ENCODE results near the gene HIGD1A. TPM values are rescaled to one million over a fixed set of nuclear protein-coding genes. Genes with fewer than 3 reads are reported as not detected.

HIGD1A gene
- total RNA-seq, 1 donor from 2014 or later = 150 TPM

- TF ChIP-seq EZH2 (IDR thresholded peaks at IDR 0.05; ENCODE audit: insufficient read depth, low read length) (no peak), CTCF (IDR thresholded peaks at IDR 0.05; ENCODE audit: insufficient read depth, low read depth, low read length) (no peak)
- no peaks in the 10 kb centered on the region for H3K4me1 ChIP-seq (ENCODE audit: insufficient read depth, low read length)
- H3K36me3 Mint-ChIP-seq (ENCODE audit: low read depth, unreplicated experiment) = no peaks in the 10 kb centered on the region
- no peak overlapping the region for H3K27ac Mint-ChIP-seq (ENCODE audit: unreplicated experiment)
- H3K9ac ChIP-seq (ENCODE audit: low read length) = no peak overlapping the region
- no peak overlapping the region for H3K4me3 ChIP-seq (ENCODE audit: insufficient read depth, low read depth, low read length)
- no peak overlapping the region for H3K4me2 ChIP-seq (ENCODE audit: low read length)
- H3K27me3 ChIP-seq (ENCODE audit: insufficient read depth, low read length) = no peaks in the 10 kb centered on the region
- no peak for FAIRE-seq
- H3K4me1 Mint-ChIP-seq (ENCODE audit: low read depth, unreplicated experiment) = peaks cover 2% of the 10 kb centered on the region
- no peak overlapping the region for H3K4me3 Mint-ChIP-seq (ENCODE audit: unreplicated experiment)
- H3K36me3 ChIP-seq (ENCODE audit: insufficient read depth, low read length) = no peaks in the 10 kb centered on the region
- peaks cover 5% of the 10 kb centered on the region for H3K27me3 Mint-ChIP-seq (ENCODE audit: low read depth, unreplicated experiment)
- DNase-seq (ENCODE audit: low read depth) = no peak
- no peaks in the 10 kb centered on the region for H3K79me2 ChIP-seq (ENCODE audit: insufficient read depth, low read length)
- no peak overlapping the region for H2AFZ ChIP-seq (ENCODE audit: low read depth, low read length)
- no peaks in the 10 kb centered on the region for H3K9me3 Mint-ChIP-seq (ENCODE audit: unreplicated experiment)
- H4K20me1 ChIP-seq (ENCODE audit: insufficient read depth, low read length) = no peaks in the 10 kb centered on the region
- H3K27ac ChIP-seq (ENCODE audit: low read depth, low read length) = no peak overlapping the region
- H3K9me3 ChIP-seq (ENCODE audit: insufficient read depth, low read depth, low read length) = no peaks in the 10 kb centered on the region
Measured at GRCh38 chr3:42745291-42745745, 59.0 kb downstream of the HIGD1A start.

- Histone ChIP-seq H3K79me2 (ENCODE audit: insufficient read depth, low read length) (no peaks in the 10 kb centered on the region), H3K9ac (ENCODE audit: low read length) (no peak overlapping the region), H4K20me1 (ENCODE audit: insufficient read depth, low read length) (no peaks in the 10 kb centered on the region), H3K27me3 (ENCODE audit: insufficient read depth, low read length) (no peaks in the 10 kb centered on the region), H3K4me2 (ENCODE audit: low read length) (no peak overlapping the region), H3K9me3 (ENCODE audit: insufficient read depth, low read depth, low read length) (no peaks in the 10 kb centered on the region), H3K36me3 (ENCODE audit: insufficient read depth, low read length) (no peaks in the 10 kb centered on the region), H3K27ac (ENCODE audit: low read depth, low read length) (no peak overlapping the region), H3K4me3 (ENCODE audit: insufficient read depth, low read depth, low read length) (no peak overlapping the region), H3K4me1 (ENCODE audit: insufficient read depth, low read length) (no peaks in the 10 kb centered on the region), H2AFZ (ENCODE audit: low read depth, low read length) (no peak overlapping the region)
- peak overlapping the region; percentile 20 for H3K27ac Mint-ChIP-seq (ENCODE audit: unreplicated experiment)
- FAIRE-seq (no peak), DNase-seq (ENCODE audit: low read depth) (no peak)
- TF ChIP-seq EZH2 (IDR thresholded peaks at IDR 0.05; ENCODE audit: insufficient read depth, low read length) (no peak), CTCF (IDR thresholded peaks at IDR 0.05; ENCODE audit: insufficient read depth, low read depth, low read length) (no peak)
- H3K36me3 Mint-ChIP-seq (ENCODE audit: low read depth, unreplicated experiment) = no peaks in the 10 kb centered on the region
- H3K27me3 Mint-ChIP-seq (ENCODE audit: low read depth, unreplicated experiment) = peaks cover 9% of the 10 kb centered on the region
- H3K4me1 Mint-ChIP-seq (ENCODE audit: low read depth, unreplicated experiment) = no peaks in the 10 kb centered on the region
- no peak overlapping the region for H3K4me3 Mint-ChIP-seq (ENCODE audit: unreplicated experiment)
- H3K9me3 Mint-ChIP-seq (ENCODE audit: unreplicated experiment) = peaks cover 2% of the 10 kb centered on the region
Measured at GRCh38 chr3:42743204-42743995, 60.9 kb downstream of the HIGD1A start.

- H3K9ac ChIP-seq (ENCODE audit: low read length) = no peak overlapping the region
- H3K36me3 Mint-ChIP-seq (ENCODE audit: low read depth, unreplicated experiment) = no peaks in the 10 kb centered on the region
- no peak overlapping the region for H3K27ac ChIP-seq (ENCODE audit: low read depth, low read length)
- FAIRE-seq (no peak), DNase-seq (ENCODE audit: low read depth) (no peak)
- H3K36me3 ChIP-seq (ENCODE audit: insufficient read depth, low read length) = no peaks in the 10 kb centered on the region
- H3K9me3 ChIP-seq (ENCODE audit: insufficient read depth, low read depth, low read length) = no peaks in the 10 kb centered on the region
- peaks cover 2% of the 10 kb centered on the region for H3K9me3 Mint-ChIP-seq (ENCODE audit: unreplicated experiment)
- H3K4me1 Mint-ChIP-seq (ENCODE audit: low read depth, unreplicated experiment) = no peaks in the 10 kb centered on the region
- no peak overlapping the region for H3K27ac Mint-ChIP-seq (ENCODE audit: unreplicated experiment)
- no peak overlapping the region for H2AFZ ChIP-seq (ENCODE audit: low read depth, low read length)
- no peak overlapping the region for H3K4me3 ChIP-seq (ENCODE audit: insufficient read depth, low read depth, low read length)
- no peaks in the 10 kb centered on the region for H3K79me2 ChIP-seq (ENCODE audit: insufficient read depth, low read length)
- no peak for TF ChIP-seq EZH2 (IDR thresholded peaks at IDR 0.05; ENCODE audit: insufficient read depth, low read length)
- TF ChIP-seq CTCF (IDR thresholded peaks at IDR 0.05; ENCODE audit: insufficient read depth, low read depth, low read length) = no peak
- no peaks in the 10 kb centered on the region for H3K4me1 ChIP-seq (ENCODE audit: insufficient read depth, low read length)
- H4K20me1 ChIP-seq (ENCODE audit: insufficient read depth, low read length) = no peaks in the 10 kb centered on the region
- H3K4me3 Mint-ChIP-seq (ENCODE audit: unreplicated experiment) = no peak overlapping the region
- no peaks in the 10 kb centered on the region for H3K27me3 ChIP-seq (ENCODE audit: insufficient read depth, low read length)
- peaks cover 9% of the 10 kb centered on the region for H3K27me3 Mint-ChIP-seq (ENCODE audit: low read depth, unreplicated experiment)
- H3K4me2 ChIP-seq (ENCODE audit: low read length) = no peak overlapping the region
Measured at GRCh38 chr3:42742688-42743087, 61.6 kb downstream of the HIGD1A start.
